ENCODE data around the gene ATP2B2.

- TF ChIP-seq, protein P1, sequence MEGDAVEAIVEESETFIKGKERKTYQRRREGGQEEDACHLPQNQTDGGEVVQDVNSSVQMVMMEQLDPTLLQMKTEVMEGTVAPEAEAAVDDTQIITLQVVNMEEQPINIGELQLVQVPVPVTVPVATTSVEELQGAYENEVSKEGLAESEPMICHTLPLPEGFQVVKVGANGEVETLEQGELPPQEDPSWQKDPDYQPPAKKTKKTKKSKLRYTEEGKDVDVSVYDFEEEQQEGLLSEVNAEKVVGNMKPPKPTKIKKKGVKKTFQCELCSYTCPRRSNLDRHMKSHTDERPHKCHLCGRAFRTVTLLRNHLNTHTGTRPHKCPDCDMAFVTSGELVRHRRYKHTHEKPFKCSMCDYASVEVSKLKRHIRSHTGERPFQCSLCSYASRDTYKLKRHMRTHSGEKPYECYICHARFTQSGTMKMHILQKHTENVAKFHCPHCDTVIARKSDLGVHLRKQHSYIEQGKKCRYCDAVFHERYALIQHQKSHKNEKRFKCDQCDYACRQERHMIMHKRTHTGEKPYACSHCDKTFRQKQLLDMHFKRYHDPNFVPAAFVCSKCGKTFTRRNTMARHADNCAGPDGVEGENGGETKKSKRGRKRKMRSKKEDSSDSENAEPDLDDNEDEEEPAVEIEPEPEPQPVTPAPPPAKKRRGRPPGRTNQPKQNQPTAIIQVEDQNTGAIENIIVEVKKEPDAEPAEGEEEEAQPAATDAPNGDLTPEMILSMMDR (IDR thresholded peaks at IDR 0.05 in 2 of 3, conservative IDR thresholded peaks at IDR 0.05 in 1 of 3; ENCODE audit: borderline replicate concordance in 1 of 3, insufficient read depth in 1 of 3, low read depth in 2 of 3, low read length in 2 of 3), result no peak
- TF ChIP-seq TCF7L2 (IDR thresholded peaks at IDR 0.05; ENCODE audit: borderline replicate concordance, extremely low read depth, insufficient read depth, insufficient read length), result no peak
- TF ChIP-seq EGR1 (IDR thresholded peaks at IDR 0.05; ENCODE audit: low read depth), result no peak
- no peak for TF ChIP-seq POLR2A (IDR thresholded peaks at IDR 0.05; ENCODE audit: borderline replicate concordance, extremely low read depth, insufficient read depth, insufficient read length)
- TF ChIP-seq, protein P2, sequence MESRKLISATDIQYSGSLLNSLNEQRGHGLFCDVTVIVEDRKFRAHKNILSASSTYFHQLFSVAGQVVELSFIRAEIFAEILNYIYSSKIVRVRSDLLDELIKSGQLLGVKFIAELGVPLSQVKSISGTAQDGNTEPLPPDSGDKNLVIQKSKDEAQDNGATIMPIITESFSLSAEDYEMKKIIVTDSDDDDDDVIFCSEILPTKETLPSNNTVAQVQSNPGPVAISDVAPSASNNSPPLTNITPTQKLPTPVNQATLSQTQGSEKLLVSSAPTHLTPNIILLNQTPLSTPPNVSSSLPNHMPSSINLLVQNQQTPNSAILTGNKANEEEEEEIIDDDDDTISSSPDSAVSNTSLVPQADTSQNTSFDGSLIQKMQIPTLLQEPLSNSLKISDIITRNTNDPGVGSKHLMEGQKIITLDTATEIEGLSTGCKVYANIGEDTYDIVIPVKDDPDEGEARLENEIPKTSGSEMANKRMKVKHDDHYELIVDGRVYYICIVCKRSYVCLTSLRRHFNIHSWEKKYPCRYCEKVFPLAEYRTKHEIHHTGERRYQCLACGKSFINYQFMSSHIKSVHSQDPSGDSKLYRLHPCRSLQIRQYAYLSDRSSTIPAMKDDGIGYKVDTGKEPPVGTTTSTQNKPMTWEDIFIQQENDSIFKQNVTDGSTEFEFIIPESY (IDR thresholded peaks at IDR 0.05; ENCODE audit: extremely low read depth, insufficient replicate concordance, low read length), result no peak
- TF ChIP-seq EZH2phosphoT487 (IDR thresholded peaks at IDR 0.05; ENCODE audit: borderline replicate concordance), result no peak
- no peak for TF ChIP-seq RAD21 (IDR thresholded peaks at IDR 0.05; ENCODE audit: low read depth)
- TF ChIP-seq FOSL1 (IDR thresholded peaks at IDR 0.05; ENCODE audit: low read depth), result no peak
- TF ChIP-seq POLR2AphosphoS5 (IDR thresholded peaks at IDR 0.05; ENCODE audit: low read depth, low read length), result no peak
- TF ChIP-seq ZNF274 (IDR thresholded peaks at IDR 0.05; ENCODE audit: low read depth, low read length), result no peak
- TF ChIP-seq, protein P3, sequence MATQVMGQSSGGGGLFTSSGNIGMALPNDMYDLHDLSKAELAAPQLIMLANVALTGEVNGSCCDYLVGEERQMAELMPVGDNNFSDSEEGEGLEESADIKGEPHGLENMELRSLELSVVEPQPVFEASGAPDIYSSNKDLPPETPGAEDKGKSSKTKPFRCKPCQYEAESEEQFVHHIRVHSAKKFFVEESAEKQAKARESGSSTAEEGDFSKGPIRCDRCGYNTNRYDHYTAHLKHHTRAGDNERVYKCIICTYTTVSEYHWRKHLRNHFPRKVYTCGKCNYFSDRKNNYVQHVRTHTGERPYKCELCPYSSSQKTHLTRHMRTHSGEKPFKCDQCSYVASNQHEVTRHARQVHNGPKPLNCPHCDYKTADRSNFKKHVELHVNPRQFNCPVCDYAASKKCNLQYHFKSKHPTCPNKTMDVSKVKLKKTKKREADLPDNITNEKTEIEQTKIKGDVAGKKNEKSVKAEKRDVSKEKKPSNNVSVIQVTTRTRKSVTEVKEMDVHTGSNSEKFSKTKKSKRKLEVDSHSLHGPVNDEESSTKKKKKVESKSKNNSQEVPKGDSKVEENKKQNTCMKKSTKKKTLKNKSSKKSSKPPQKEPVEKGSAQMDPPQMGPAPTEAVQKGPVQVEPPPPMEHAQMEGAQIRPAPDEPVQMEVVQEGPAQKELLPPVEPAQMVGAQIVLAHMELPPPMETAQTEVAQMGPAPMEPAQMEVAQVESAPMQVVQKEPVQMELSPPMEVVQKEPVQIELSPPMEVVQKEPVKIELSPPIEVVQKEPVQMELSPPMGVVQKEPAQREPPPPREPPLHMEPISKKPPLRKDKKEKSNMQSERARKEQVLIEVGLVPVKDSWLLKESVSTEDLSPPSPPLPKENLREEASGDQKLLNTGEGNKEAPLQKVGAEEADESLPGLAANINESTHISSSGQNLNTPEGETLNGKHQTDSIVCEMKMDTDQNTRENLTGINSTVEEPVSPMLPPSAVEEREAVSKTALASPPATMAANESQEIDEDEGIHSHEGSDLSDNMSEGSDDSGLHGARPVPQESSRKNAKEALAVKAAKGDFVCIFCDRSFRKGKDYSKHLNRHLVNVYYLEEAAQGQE (IDR thresholded peaks at IDR 0.05; ENCODE audit: low read depth), result no peak
These were observed 165.3 kb downstream of the ATP2B2 start for GRCh38 chr3:10340046-10340445.

Measured in HCT116 (cell line).